Left cardiac atrium (tissue), 4 donors: ENCODE measurements around the gene TFAP2D. TPM values are rescaled to one million over a fixed set of nuclear protein-coding genes. Genes with fewer than 3 reads are reported as not detected.

Experiments
- ATAC-seq, 2 donors: fragments of 200-7000 bp; cut with Tn5 transposase; one replicate each; pipeline ENCODE4 v1.9.1; 2020; ENCODE audit warnings: mild to moderate bottlenecking in 2 of 2, moderate library complexity in 2 of 2
- DNase-seq: peaks from one replicate; pipeline ENCODE4 v3.0.0-alpha.2; 2020
- intact Hi-C, 2 donors: fragments of 100-400 bp; cut with DNase I; formaldehyde crosslinking; loops; one replicate each; pipeline versions ENCODE4 v1.14.1 to v1.15.1; 2022 to 2023
- total RNA-seq, 2 donors: library from RNA; stranded (reverse); fragmentation: NEBNext Ultra II Directional; extraction: Animal tissue kit (Norgen Biotek cat#: 25700); gene quantifications; one replicate each; pipeline ENCODE4 v1.2.1, GENCODE V29; 2021
- donor health status: DM: no; HTN: yes; CAD: no.
- donor health status: DM: no; HTN: yes; CAD: no; lungs with severe emphysema.
- donor health status: DM: yes; HTN: yes; CAD: no.
- donor health status: Dilated cardiomyopathy.

The TFAP2D gene
- total RNA-seq, 2 donors from 2014 or later: not detected

- ATAC-seq (no peak), DNase-seq (no peak)
- intact Hi-C loops: no loop called here
Measured at GRCh38 chr6:50717734-50718457, 4.6 kb downstream of the TFAP2D start.

GRCh38 chr6:50718566-50718965 is 5.2 kb downstream of the TFAP2D start:
- DNase-seq (no peak), ATAC-seq (no peak)
- intact Hi-C loops: no loop called here

GRCh38 chr6:50720623-50721022 is 7.3 kb downstream of the TFAP2D start:
- ATAC-seq: no peak
- DNase-seq: no peak
- intact Hi-C loops: no loop called here

GRCh38 chr6:50721978-50722377 is 8.7 kb downstream of the TFAP2D start:
- intact Hi-C loops: no loop called here
- ATAC-seq: no peak

GRCh38 chr6:50722829-50723554 is 9.7 kb downstream of the TFAP2D start:
- DNase-seq: no peak
- intact Hi-C loops: no loop called here
- ATAC-seq: no peak

More at GRCh38 chr6:50721978-50722377, 8.7 kb downstream of the TFAP2D start:
- no peak for DNase-seq

GRCh38 chr6:50724381-50725124 is 11.2 kb downstream of the TFAP2D start:
- intact Hi-C loops: no loop called here
- ATAC-seq: no peak
- DNase-seq: no peak

- ATAC-seq: no peak
- intact Hi-C loops: no loop called here
- no peak for DNase-seq
Measured at GRCh38 chr6:50734488-50734887, 21.2 kb downstream of the TFAP2D start.

GRCh38 chr6:50742161-50742560 is 28.8 kb downstream of the TFAP2D start:
- intact Hi-C loops: no loop called here
- no peak for ATAC-seq
- no peak for DNase-seq

- ATAC-seq (no peak), DNase-seq (no peak)
- intact Hi-C loops: no loop called here
Measured at GRCh38 chr6:50744976-50745375, 31.6 kb downstream of the TFAP2D start.

- no peak for DNase-seq
- intact Hi-C loops: no loop called here
- ATAC-seq: no peak
Measured at GRCh38 chr6:50762798-50763197, 49.5 kb downstream of the TFAP2D start.

- DNase-seq (no peak), ATAC-seq (no peak)
- intact Hi-C loops: no loop called here
Measured at GRCh38 chr6:50778696-50779095, 65.4 kb downstream of the TFAP2D start.

- ATAC-seq (no peak), DNase-seq (no peak)
- intact Hi-C loops: no loop called here
Measured at GRCh38 chr6:50780382-50780781, 67.1 kb downstream of the TFAP2D start.

GRCh38 chr6:50785921-50786320 is 72.6 kb downstream of the TFAP2D start:
- no peak for ATAC-seq
- DNase-seq: no peak
- intact Hi-C loops: no loop called here

GRCh38 chr6:50791900-50792508 is 78.7 kb downstream of the TFAP2D start:
- intact Hi-C loops: no loop called here
- ATAC-seq (no peak), DNase-seq (no peak)

GRCh38 chr6:50792771-50793170 is 79.4 kb downstream of the TFAP2D start:
- intact Hi-C loops: no loop called here
- ATAC-seq (no peak), DNase-seq (no peak)

GRCh38 chr6:50795574-50795973 is 82.2 kb downstream of the TFAP2D start:
- no peak for DNase-seq
- intact Hi-C loops: no loop called here
- no peak for ATAC-seq

GRCh38 chr6:50804283-50804682 is 91.0 kb downstream of the TFAP2D start:
- ATAC-seq (no peak), DNase-seq (no peak)
- intact Hi-C loops: no loop called here

- intact Hi-C loops: no loop called here
- ATAC-seq (no peak), DNase-seq (no peak)
Measured at GRCh38 chr6:50807035-50807434, 93.7 kb downstream of the TFAP2D start.

- DNase-seq (no peak), ATAC-seq (no peak)
- intact Hi-C loops: loop anchor here (2.0 to 5.0 kb wide), 3 partner anchors 532 to 1207 kb away; no protein-coding TSS in a partner anchor
Measured at GRCh38 chr6:50815436-50816114, 102.2 kb downstream of the TFAP2D start.
